AG10803 (cell line): ENCODE results near the gene ACAD11.
"Not testable (repeated sequence)": the region's sequence is repeated elsewhere in the genome, so short reads cannot be mapped to it uniquely, and the experiment has no call there.

ENCODE experiments used
- DNase-seq: peaks from one replicate; pipeline ENCODE4 v3.0.0; 2010; ENCODE audit warnings: low read depth
- H3K4me3 ChIP-seq: 2 replicates; pipeline ENCODE4 v1.5.1; 2011; ENCODE audit warnings: mild to moderate bottlenecking, low read length, control low read depth
- TF ChIP-seq, protein P1 (sequence below): conservative IDR thresholded peaks from 2 replicates; pipeline ENCODE4 v1.5.1; 2011; ENCODE audit warnings: mild to moderate bottlenecking, low read length, control low read depth, inconsistent platforms

Gene ACAD11

GRCh38 chr3:132606085-132606484 lies 53.5 kb downstream of the ACAD11 start:
- peak; percentile 72 for DNase-seq
- H3K4me3 ChIP-seq = no peak overlapping the region
- TF ChIP-seq, protein P1, sequence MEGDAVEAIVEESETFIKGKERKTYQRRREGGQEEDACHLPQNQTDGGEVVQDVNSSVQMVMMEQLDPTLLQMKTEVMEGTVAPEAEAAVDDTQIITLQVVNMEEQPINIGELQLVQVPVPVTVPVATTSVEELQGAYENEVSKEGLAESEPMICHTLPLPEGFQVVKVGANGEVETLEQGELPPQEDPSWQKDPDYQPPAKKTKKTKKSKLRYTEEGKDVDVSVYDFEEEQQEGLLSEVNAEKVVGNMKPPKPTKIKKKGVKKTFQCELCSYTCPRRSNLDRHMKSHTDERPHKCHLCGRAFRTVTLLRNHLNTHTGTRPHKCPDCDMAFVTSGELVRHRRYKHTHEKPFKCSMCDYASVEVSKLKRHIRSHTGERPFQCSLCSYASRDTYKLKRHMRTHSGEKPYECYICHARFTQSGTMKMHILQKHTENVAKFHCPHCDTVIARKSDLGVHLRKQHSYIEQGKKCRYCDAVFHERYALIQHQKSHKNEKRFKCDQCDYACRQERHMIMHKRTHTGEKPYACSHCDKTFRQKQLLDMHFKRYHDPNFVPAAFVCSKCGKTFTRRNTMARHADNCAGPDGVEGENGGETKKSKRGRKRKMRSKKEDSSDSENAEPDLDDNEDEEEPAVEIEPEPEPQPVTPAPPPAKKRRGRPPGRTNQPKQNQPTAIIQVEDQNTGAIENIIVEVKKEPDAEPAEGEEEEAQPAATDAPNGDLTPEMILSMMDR = no peak

DNA sequence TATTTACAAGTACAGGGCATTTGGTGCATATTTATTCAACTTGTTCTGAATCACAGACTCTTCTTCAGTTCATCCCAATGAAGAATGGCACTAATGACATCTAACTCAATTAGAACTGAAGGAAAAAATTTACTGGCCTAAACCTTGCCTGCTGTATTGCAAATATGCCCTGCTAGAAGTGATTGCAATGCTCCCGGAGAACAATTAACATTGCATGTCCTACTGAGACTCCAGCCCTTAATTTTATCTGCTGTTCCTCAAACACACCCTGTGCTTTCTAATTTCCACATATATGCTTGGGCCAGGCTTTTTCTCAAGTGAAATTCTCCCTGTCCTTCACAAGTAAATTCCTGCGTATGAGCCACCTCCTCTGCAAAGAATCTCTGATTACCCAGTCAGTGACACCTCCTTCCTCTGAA lies 54.2 kb downstream of the ACAD11 start:
- TF ChIP-seq, protein P1 = no peak
- H3K4me3 ChIP-seq = no peak overlapping the region
- DNase-seq = peak; percentile 47

DNA sequence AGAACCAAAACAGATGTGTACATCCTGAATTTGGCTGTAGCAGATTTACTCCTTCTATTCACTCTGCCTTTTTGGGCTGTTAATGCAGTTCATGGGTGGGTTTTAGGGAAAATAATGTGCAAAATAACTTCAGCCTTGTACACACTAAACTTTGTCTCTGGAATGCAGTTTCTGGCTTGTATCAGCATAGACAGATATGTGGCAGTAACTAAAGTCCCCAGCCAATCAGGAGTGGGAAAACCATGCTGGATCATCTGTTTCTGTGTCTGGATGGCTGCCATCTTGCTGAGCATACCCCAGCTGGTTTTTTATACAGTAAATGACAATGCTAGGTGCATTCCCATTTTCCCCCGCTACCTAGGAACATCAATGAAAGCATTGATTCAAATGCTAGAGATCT lies 59.0 kb downstream of the ACAD11 start:
- not testable (repeated sequence) for DNase-seq

DNA sequence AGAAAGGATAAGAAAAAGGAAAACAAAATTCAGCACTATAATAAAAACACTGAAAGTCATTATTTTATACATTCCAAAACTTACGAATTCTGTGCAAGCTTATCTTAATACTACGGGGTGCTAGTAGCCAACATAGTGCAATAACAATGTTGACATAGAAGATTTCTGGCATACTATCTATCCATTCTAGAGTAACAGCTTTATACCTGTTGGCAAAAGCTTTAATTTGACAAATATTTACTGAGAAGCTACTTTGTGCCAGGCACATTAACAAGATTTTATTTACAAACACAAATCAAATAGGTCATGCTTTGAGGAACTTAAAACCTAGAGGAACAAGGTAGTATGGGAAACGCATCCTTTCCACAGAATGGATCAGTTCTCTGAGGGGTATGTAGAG lies 61.4 kb downstream of the ACAD11 start:
- TF ChIP-seq, protein P1 = no peak
- no peak for DNase-seq
- peak overlapping the region; percentile 59 for H3K4me3 ChIP-seq

More for the DNA sequence above, 59.0 kb downstream of the ACAD11 start:
- H3K4me3 ChIP-seq = not testable (repeated sequence)

- TF ChIP-seq, protein P1 = no peak
- DNase-seq = no peak
- peak overlapping the region; percentile 59 for H3K4me3 ChIP-seq
These were observed 61.9 kb downstream of the ACAD11 start for GRCh38 chr3:132597660-132598059.

- peak; percentile 36 for DNase-seq
- H3K4me3 ChIP-seq = peak within 1 kb of the TSS; percentile 59
- TF ChIP-seq, protein P1 = no peak
These were observed 62.7 kb downstream of the ACAD11 start, which contains the start of gene ACKR4 for GRCh38 chr3:132596816-132597433. Gene ACKR4, plus strand, starts transcription at chr3:132597270. Its CDS starts 3,128 bp downstream, at chr3:132600398.

GRCh38 chr3:132596326-132596725 lies 63.3 kb downstream of the ACAD11 start:
- no peak for DNase-seq
- H3K4me3 ChIP-seq = no peak overlapping the region
- TF ChIP-seq, protein P1 = no peak
